Measurements from ENCODE around the gene GRK4.

- TF ChIP-seq EZH2 (IDR thresholded peaks at IDR 0.05) (no peak), POLR2A (IDR thresholded peaks at IDR 0.05; ENCODE audit: borderline replicate concordance, extremely low read depth, insufficient read depth, insufficient read length) (no peak), YY1 (IDR thresholded peaks at IDR 0.05; ENCODE audit: extremely low read depth, insufficient replicate concordance, low read depth, low read length) (no peak), POLR2AphosphoS5 (IDR thresholded peaks at IDR 0.05; ENCODE audit: low read depth, low read length) (no peak), RAD21 (IDR thresholded peaks at IDR 0.05; ENCODE audit: low read depth) (no peak), CTCF (IDR thresholded peaks at IDR 0.05 in 2 of 3, conservative IDR thresholded peaks at IDR 0.05 in 1 of 3; ENCODE audit: borderline replicate concordance in 1 of 3, insufficient read depth in 1 of 3, low read depth in 2 of 3, low read length in 2 of 3) (no peak), MAX (IDR thresholded peaks at IDR 0.05) (no peak)
Measured at GRCh38 chr4:3087115-3087797, 123.9 kb downstream of the GRK4 start.
